ENCODE results near the gene PXDN. TPM values are rescaled to one million over a fixed set of nuclear protein-coding genes. Genes with fewer than 3 reads are reported as not detected.
"Not testable (repeated sequence)": the region's sequence is repeated elsewhere in the genome, so short reads cannot be mapped to it uniquely, and the experiment has no call there.

The PXDN gene
- polyA plus RNA-seq, 3 donors: 153 to 161 (median 158) TPM

DNA sequence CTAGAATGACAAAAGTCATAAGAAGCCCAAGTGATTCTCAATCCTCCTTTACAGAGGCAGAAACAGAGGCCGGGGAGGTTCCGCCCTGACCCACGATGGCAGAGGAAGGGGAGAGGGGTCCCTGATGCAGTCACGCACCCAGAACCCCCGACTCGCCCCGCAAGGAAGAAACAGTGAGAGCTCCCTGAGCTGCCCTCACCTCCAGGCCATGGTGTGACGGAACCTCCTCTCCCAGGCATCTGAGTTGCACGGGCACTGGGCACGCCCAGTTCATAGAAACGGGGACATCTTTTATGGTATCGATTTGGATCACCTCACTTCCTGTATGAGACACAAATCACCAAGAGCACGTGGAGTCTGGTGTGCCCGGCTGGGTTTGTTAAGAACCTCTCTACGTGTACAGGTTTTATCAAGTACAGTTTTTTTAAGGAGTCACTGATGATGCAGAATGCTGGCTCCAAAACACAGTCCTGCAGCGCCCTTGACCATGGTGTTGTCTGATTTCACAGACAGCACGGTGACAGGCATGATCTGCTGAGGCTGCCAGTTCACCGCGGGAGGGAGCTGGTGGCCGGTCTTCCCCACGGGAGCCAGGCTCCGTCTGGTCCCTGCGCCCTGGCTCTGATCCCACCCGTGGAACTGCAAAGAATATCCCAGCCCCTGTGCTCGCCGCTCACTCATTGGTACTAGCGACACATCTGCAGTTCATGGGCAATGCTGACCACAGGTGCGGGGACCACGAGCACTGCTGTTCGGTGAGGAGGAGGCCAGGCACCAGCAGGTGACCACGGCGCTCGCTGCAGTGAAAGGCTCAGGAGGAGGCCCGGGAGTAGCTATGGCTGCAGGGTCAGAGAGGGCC is 35.6 kb downstream of the PXDN start:
- no peak for DNase-seq (ENCODE audit: low read depth in 3 of 3, low spot score in 2 of 3)

DNA sequence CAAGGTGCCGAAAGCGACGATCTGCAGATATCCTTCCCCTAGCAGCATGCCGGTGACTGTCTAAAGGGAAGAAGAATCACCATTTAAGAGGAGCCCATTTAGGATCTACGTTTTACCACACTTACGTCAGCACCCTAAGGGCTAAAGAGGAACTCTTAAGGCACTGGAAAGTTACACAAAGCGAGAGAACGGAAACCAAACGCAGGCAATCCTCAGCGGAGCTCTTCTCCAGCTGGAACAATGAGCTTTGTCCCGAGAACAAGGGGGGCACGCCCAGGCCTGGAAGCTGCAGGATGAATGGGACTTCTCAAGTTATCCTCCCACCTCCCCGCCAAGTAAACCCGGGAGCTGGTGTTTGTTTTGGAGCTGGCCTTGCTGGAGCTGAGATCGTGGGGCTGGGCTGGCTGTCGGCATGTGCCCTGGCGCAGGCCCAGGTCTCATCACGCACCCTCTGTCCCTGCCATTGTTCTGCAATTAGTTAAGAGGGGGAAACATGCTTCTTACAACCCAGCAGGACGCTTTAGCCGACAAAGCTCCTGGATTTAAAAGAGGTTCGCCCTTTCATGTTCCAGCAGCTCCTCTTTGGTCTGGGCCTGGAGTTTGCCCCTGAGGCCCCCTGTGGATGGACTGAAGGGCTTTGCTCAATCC is 36.4 kb downstream of the PXDN start:
- no peak for DNase-seq (ENCODE audit: low read depth in 3 of 3, low spot score in 2 of 3)

DNA sequence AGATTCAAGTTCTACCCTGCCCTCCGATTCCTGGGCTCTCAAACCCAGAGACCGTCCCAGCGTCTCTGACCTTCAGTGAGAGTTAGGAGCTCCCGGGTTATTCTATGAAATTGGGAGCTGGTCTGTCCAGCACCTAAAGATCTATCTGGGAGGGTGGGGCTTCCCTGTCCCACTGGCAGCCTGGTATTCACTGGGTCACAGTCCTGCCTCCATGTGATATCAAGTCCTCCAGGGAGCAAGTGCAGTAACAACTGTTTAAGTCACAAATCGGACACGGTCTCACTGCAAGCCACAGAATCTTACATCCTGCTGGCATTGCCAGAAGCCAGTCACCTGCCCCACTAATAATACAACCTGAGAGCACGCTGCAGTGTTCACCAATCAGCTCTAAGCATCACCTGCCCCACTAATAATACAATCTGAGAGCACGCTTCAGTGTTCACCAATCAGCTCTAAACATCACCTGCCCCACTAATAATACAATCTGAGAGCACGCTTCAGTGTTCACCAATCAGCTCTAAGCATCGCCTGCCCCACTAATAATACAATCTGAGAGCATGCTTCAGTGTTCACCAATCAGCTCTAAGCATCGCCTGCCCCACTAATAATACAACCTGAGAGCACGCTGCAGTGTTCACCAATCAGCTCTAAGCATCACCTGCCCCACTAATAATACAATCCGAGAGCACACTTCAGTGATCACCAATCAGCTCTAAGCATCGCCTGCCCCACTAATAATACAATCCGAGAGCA is 38.0 kb downstream of the PXDN start:
- DNase-seq (ENCODE audit: low read depth in 3 of 3, low spot score in 2 of 3): not testable (repeated sequence)

DNA sequence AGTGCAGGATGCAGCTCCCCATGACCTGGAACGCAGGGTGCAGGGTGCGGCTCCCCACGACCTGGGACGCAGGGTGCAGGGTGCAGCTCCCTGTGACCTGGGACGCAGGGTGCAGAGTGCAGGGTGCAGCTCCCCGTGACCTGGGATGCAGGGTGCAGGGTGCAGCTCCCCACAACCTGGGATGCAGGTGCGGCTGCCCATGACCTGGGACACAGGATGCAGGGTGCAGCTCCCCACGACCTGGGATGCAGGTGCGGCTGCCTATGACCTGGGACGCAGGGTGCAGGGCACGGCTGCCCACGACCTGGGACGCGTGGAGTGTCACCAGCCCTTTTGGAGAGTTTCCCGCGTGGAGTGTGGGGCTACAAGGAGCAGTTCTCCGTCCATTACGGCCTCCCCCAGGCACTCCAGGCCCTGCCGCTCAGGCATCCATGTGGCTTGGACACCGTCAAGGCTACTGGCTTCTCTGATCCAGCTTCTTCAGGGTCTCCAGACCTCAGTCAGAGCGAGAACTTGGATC is 38.7 kb downstream of the PXDN start:
- DNase-seq (ENCODE audit: low read depth in 3 of 3, low spot score in 2 of 3): no peak

DNA sequence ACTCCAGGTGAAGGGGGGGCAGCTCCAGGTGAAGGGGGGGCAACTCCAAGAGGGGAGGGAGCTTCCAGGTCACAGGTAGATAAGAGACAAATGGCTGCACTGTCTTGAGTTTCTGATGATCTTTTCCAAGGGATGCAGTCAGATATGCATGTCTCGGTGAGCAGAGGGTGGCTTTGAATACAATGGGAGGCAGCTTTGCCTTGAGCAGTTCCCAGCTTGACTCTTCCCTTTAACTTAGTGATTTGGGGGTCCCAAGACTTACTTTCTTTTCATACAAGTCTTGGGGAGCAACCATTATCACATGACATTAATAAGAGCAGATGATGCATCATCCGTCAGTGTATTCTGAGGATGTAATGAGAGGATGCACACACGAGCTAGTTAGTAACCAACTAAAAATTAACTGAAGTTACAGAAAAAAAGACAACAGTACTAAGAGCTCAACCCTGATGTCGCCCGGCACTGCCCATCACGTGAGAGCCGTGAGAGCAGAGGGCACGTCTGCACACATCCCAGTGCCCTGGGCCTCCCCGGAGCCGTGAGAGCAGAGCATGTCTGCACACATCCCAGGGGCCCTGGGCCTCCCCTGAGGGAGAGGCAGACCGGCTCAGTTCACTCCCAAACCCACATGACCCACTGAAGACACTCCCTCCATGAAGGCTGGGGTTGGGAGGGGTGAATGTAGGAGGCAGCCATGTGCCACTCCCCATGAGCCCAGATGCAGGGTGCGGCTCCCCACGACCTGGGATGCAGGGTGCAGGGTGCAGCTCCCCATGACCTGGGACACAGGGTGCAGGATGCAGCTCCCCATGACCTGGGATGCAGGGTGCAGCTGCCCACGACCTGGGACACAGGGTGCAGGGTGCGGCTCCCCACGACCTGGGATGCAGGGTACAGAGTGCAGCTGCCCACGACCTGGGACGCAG is 39.4 kb downstream of the PXDN start:
- DNase-seq (ENCODE audit: low read depth in 3 of 3, low spot score in 2 of 3): no peak

DNA sequence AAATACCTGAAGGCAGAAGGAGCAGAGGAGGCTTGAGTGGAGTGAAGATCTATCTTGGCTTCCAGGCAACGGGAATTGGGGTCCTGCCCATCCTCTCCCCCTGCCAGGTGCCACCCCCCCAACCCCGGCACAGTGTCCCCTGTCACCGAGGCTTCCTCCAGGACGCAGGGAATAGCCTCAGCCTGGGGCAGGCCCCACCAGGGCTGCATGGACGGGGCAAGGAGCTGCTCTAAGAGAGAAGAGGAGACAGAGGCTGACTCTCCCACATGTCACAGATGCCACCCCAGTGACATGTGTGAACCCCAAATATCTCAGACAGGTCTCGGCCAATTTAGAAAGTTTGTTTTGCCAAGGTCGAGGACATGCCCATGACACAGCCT is 42.1 kb downstream of the PXDN start:
- no peak for DNase-seq (ENCODE audit: low read depth in 3 of 3, low spot score in 2 of 3)

DNA sequence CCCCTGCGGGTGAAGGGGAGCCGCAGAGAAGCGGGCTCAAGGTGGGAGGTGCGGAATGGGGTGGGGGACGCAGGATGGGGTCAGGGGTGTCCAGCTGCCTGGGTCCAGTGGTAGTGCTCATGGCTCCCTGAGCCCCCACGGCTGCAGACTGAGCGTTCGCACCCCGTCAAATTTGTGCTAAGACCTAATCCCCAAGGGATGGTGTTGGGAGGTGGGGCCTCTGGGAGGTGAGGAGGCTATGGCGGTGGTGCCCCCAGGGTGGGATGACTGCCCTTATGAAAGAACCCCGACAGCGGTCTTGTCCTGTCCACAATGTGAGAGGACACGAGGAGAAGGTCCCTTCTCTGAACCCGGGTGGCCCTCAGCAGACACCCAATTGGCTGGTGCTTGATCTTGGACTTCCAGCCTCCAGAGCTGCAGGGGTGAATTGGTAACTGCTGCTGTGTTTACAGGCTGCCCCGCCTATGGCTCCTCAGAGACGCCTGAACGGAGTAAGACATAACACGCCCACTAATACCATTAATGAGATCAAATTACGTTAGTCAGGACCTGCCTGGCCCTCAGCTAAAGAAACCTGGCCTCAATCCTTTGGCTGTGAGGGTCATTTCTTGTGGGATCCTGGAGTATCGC is 42.6 kb downstream of the PXDN start:
- no peak for DNase-seq (ENCODE audit: low read depth in 3 of 3, low spot score in 2 of 3)

DNA sequence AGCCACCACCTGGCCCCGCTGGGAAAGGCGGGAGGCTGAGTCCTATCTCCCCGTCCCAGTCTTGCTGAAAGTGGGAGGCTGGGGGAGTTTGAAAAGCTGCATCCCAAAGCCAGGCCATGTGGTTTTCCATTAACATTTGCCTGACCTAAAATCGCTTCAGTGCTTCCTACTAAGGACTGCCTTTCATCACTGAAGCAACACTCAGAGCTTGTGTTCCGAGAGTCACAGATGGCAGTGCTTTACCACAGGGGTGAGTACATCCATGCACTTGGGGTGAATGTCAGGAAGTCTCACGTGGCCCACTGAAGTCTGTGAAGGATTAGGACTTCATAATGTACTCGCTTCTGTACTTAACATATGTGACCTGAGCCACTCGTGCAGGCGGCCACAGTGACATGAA is 43.3 kb downstream of the PXDN start:
- no peak for DNase-seq (ENCODE audit: low read depth in 3 of 3, low spot score in 2 of 3)

DNA sequence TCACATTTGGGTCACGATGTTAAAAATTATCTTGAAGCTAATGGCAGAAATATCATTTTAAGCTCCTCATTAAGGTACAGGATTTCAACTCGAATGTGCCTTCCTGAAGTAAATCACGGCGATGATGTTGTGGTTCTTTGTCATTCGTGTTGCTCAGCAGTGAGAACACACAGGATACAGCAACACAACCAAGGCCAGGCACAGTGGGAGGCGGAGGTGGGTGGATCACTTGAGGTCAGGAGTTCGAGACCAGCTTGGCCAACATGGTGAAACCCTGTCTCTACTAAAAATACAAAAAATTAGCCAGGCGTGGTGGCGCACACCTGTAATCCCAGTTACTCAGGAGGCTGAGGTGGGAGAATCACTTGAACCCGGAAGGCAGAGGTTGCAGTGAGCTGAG is 43.9 kb downstream of the PXDN start:
- DNase-seq (ENCODE audit: low read depth in 3 of 3, low spot score in 2 of 3): not testable (repeated sequence)

DNA sequence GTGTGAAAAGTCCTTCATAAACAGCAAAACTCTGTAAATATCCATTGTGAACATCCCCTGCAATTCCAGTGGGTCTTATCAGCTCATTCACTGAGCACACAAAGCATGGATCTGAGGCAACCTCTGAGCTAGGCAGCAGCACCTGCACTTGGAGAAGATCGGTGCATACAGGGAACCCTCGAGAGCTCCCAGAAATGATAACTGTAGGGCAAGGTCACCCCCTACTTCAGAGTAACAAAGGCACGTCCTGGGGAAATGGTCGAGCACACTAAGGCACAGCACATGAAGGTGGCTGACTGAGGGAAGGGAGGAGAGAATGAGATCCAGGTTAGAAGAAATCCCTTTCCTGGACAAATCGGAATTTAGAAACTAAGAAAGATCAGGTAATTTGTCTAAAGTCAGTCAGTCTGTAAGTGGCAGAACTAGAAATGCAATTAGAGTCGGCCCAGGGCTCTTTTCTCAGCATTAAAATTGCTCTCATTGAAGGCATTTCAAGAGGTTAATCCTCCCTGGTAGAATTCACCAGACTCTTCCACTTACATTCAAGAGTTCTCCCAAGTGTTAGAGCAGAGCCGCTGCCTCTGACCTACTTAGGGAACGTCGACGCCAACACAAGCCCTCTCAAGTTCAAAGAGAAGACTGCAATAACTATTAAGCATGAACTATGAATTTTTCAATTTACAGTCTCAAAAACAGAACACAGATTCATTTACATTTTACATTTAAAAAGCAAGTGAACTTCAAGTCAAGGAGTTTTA is 45.9 kb downstream of the PXDN start:
- no peak for DNase-seq (ENCODE audit: low read depth in 3 of 3, low spot score in 2 of 3)

DNA sequence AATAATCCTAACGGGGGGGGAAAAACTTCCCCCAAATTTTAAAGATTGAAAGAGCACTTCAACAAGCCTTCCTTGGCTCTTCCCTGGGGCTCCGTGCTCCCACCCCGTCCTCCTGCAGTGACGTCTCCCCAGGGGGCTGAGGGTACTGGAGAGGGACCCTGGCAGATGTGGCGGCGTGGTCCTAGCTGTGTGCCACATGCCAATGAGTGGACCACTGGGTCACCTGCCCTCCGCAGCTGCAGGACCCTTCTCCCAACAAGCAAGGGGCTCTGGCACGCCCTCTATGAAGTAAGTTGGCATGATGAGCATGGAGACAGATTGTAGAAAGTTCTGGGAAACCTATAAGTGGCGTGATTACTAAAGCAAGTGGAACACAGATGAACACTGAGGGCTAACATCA is 46.7 kb downstream of the PXDN start:
- no peak for DNase-seq (ENCODE audit: low read depth in 3 of 3, low spot score in 2 of 3)

DNA sequence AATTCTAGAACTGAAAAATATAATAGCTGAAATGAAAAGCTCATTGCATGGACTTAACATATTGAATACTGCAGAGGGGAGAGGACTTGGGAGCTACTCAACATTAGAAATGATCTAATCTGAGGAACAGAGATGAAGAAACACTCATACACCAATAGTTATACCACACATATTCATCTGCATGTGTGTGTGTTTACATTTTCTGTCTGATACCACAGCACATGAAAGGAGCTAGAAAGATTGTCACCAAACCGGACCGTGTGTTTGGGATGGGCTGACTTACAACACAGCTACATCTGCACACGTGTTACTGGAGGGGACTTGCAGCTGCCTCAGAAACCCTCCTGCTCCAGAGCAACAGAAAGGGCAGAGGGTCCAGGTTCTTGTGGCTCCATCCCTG is 47.8 kb downstream of the PXDN start:
- no peak for DNase-seq (ENCODE audit: low read depth in 3 of 3, low spot score in 2 of 3)

DNA sequence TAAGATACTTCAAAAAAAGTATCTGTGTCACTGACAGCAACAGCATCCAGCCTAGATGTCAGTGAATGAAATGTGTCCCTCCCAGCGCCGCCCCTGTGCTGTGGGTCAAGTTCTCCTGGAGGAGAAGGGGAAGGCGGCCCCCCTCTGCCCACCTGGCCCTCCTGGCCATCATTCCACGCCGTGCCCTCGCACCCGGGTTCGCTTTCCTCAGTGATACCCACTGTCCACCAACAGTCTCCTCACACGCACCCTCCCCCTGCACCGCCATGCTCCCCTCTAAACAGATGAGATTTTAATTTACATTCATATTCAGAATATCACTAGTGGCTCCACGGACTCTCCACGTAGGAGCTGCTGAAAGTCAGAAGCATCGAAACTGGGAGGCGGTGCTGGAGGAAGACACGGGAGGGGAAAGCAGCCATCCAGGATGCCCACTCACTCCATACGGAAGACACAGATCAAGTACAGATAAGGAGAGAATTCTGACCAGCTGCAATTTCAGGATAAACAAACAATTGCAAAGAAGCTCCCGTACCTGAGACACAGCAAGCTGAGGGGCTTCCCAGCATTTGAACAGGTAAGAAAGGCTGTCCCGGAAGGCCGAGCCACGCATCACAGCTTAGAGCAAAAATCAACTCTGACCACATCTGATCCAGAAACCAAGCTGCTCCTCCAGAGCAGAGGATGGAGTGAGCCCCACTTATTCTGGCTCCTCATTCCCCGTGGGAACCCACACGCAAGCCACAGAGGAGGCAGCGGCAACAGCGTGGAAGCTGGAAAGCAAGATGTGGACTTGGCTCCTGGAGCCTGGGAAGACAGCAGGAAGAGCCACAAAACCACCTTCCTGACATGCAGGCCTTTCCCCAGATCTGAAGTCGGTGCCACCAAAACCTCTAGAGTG is 49.7 kb downstream of the PXDN start:
- DNase-seq (ENCODE audit: low read depth in 3 of 3, low spot score in 2 of 3): no peak

DNA sequence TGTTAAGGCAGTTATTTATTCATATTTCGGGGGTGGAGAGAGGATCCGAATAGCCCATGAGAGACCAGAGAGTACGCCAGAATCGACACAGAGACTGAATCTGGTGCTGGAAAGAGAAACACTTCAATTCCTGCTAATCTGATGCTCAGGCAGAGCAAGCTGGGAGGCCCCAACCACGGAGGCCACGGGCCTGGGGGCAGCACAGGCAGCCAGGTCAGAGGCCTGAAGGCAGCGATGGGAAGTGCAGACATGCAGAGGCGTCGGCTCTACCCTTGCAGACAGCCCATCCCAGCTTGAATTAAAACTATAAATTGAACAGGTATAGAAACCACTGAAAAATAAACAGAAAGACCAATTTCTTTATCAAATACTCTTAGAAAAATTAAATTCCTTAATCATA is 50.6 kb downstream of the PXDN start:
- no peak for DNase-seq (ENCODE audit: low read depth in 3 of 3, low spot score in 2 of 3)

DNA sequence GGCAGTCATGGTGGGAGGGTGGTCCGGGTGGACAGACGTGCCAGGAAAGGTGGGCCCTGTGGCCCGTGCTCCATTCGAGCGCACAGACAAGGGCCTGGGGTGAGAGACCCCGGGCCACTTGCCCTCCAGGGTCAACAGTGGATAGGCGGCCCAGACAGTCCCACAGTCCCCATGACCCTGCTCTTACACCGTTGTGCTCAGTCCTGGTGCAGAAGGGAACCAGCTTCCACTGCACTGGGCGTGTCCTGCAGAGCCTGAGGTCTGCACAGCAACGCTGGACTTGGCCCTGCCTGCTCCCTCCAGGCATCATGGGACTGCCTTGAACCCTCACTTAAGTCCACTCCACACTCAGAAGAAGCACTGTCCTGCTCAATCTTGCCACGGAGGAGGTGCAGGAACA is 52.0 kb downstream of the PXDN start:
- no peak for DNase-seq (ENCODE audit: low read depth in 3 of 3, low spot score in 2 of 3)

DNA sequence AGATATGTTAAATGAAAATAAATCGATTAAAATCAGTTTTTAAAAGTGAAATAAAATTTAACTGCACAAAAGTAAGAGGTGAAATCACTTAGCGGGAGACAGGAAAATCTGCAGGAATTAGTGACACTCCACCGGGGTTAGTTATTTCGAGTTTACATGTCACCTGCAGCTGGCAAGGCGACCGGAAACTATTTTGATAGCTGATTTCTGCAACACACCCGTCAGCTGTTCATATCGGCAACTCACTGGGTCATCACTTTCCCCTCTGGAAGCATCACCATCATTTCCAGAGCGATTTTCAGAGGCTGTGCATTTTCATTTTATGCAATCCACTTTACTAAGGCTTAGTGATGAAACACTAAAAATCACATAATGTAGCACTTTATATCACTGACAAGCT is 52.9 kb downstream of the PXDN start:
- no peak for DNase-seq (ENCODE audit: low read depth in 3 of 3, low spot score in 2 of 3)

DNA sequence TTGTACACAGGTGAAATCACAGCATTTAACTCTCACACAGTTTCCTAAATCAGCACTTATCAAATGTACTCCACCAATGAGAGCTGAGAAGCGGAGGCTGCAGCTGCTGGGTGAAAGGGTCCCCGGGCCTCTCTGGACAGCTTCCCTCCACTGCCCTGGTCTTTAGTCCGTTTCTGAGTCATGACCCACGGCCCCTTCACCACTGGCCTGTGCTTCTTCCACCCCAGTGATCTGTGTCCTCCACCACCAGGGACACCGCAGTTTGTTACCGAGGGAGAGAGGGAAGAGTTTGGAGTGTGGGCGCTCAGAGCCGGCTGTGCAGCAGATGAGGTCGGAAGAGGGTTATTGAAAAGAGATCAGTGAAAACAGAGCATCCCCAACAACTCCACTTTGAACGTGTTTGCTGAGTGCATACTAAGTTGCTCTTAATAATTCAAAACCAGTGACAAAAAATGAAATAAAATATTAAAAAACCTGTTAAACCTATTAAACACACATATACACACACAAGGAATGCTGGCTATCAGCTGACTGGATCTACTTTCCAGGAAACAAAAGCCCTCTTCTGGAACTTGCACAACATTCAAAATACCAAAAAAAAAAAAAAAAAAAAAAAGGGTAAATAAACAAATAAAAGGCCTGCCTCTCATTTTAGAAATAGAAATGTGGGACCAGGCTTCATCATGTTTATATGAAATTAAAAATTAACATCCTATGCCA is 54.1 kb downstream of the PXDN start:
- no peak for DNase-seq (ENCODE audit: low read depth in 3 of 3, low spot score in 2 of 3)

DNA sequence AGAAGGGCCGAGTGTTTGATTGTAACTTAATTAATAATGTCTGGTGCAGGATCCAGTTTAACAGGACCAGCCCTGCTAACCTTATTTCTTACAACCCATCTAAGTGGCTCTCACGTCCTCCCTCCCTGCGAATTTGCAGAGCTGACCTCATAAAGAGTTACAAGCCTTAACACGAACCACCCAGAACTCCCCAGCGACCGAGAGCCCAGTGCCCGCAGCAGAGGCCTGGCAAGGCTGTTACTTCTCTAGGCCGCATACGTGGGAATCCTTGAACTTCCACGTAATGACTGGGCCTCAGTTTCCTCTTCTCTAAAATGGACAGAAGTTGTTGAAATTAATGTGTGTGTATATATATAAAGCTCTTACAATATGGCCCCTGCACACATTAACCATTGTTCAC is 55.5 kb downstream of the PXDN start:
- DNase-seq (ENCODE audit: low read depth in 3 of 3, low spot score in 2 of 3): no peak
